Activated CD4-positive, alpha-beta T cell treated with anti-CD3 and anti-CD28 coated beads, Interleukin-2, amount 10 ng/mL, durations not matched to agents 7 days and 5 days (primary cell): ENCODE results near the gene GGA2. TPM values are rescaled to one million over a fixed set of nuclear protein-coding genes. Genes with fewer than 3 reads are reported as not detected.
A peak's percentile ranks its signal among the peaks of the same experiment; 100 is the strongest.
"Not testable (repeated sequence)": the region's sequence is repeated elsewhere in the genome, so short reads cannot be mapped to it uniquely, and the experiment has no call there.

Experiments
- CTCF ChIA-PET: fragments of 350-600 bp; sonication (Branson Sonifier 250); formaldehyde crosslinking; loops from one replicate; lab custom pipeline; 2021; ENCODE audit warnings: antibody characterized with exemption; lab: Charles Lee
- POLR2A ChIA-PET: fragments of 350-600 bp; sonication (Branson Sonifier 250); formaldehyde crosslinking; loops from one replicate; lab custom pipeline; 2021; ENCODE audit warnings: antibody characterized with exemption; lab: Charles Lee
- DNase-seq: peaks from one replicate; pipeline ENCODE4 v3.0.0-alpha.2; 2020
- H3K27ac Mint-ChIP-seq: one replicate; pipeline ENCODE4 v1.8.0; 2021; ENCODE audit warnings: mild to moderate bottlenecking, moderate library complexity, mixed read lengths
- H3K27me3 Mint-ChIP-seq: one replicate; pipeline ENCODE4 v1.8.0; 2021; ENCODE audit warnings: mixed read lengths
- H3K36me3 Mint-ChIP-seq: one replicate; pipeline ENCODE4 v1.8.0; 2021; ENCODE audit warnings: low read depth, mixed read lengths
- H3K4me1 Mint-ChIP-seq: one replicate; pipeline ENCODE4 v1.8.0; 2021; ENCODE audit warnings: mixed read lengths
- H3K4me3 Mint-ChIP-seq: one replicate; pipeline ENCODE4 v1.8.0; 2021; ENCODE audit warnings: mild to moderate bottlenecking, moderate library complexity, mixed read lengths
- H3K9me3 Mint-ChIP-seq: one replicate; pipeline ENCODE4 v1.8.0; 2021; ENCODE audit warnings: mixed read lengths
- total RNA-seq, 2 experiments: library from RNA; stranded (reverse); gene quantifications; one replicate each; pipeline ENCODE4 v1.2.3, GENCODE V29; 2021

GGA2 gene
- total RNA-seq, 2 experiments from 2014 or later, result 121 to 131 TPM

DNA sequence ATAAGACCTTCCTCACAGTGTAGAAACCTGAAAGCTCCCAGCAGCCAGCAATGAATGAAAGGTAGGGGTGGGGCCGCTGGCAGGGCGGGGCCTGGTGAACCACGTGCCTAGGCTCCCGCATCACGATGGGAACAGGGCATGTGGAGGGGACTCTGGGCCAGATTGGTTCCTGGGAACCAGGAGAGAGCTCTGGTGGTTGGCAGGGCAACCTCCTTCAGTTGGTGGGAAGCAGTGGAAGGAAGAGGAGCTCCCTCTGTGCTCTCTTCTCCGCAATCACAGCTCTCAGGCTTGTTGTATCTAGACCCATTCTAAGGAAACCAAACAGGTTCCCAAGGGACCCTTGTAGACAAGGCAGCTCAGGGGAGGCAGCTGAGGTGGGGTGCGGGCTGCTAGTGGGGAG lies 10.5 kb downstream of the GGA2 start:
- CTCF ChIA-PET, result interaction anchor here (0.5 to 1.6 kb wide), 5 partner anchors 9 to 1303 kb away, joined by 3 to 5 read pairs (median 3); no protein-coding TSS in a partner anchor
- Mint-ChIP-seq H3K36me3 (peaks cover 10% of the 10 kb centered on the region), H3K27me3 (no peaks in the 10 kb centered on the region), H3K4me1 (peaks cover 65% of the 10 kb centered on the region), H3K27ac (no peak overlapping the region), H3K9me3 (no peaks in the 10 kb centered on the region), H3K4me3 (no peak overlapping the region)
- POLR2A ChIA-PET, result no interaction called here
- no peak for DNase-seq

DNA sequence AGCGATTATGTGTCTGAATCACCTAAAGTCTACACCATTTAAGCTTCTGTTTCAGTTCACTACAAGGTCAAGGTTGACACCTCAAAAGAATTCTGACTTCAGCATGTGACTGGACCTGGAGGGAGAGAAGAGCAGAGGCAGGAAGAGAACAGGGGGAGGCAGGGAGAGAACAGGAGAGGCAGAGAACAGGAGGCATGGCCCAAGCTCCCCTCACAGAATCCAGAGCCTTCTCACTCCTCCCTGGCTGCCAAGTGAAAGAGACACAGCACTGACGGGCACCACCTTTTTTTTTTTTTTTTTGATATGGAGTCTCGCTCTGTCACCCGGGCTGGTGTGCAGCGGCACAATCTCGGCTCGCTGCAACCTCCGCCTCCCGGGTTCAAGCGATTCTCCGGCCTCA lies 11.4 kb downstream of the GGA2 start:
- ChIA-PET POLR2A (no interaction called here), CTCF (interaction anchor here (0.6 to 1.3 kb wide), 2 partner anchors 20 to 339 kb away, joined by 3 read pairs; no protein-coding TSS in a partner anchor)
- no peak for DNase-seq
- Mint-ChIP-seq H3K27me3 (no peaks in the 10 kb centered on the region), H3K9me3 (no peaks in the 10 kb centered on the region), H3K4me3 (no peak overlapping the region), H3K4me1 (peaks cover 56% of the 10 kb centered on the region), H3K36me3 (peaks cover 12% of the 10 kb centered on the region), H3K27ac (no peak overlapping the region)

DNA sequence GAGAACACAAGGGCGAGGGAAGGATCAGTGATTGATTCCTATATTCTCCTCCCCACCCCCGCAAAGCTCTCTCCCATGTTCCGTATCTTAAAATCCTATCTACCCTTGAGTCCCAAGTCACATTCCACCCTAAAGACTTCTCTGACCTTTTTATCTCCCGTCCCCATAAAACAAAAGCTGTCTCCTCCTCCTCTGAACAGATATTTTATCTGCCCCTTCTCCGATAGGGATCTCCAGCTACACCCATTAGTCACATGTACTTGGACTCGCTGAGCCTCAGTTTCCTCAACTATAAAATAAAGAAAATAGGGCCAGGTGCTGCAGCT lies 12.8 kb downstream of the GGA2 start:
- Mint-ChIP-seq H3K4me3 (no peak overlapping the region), H3K9me3 (no peaks in the 10 kb centered on the region), H3K27ac (peak overlapping the region; percentile 62), H3K36me3 (peaks cover 19% of the 10 kb centered on the region), H3K4me1 (peaks cover 46% of the 10 kb centered on the region), H3K27me3 (no peaks in the 10 kb centered on the region)
- DNase-seq, result no peak
- CTCF ChIA-PET, result interaction anchor here (0.6 to 2.7 kb wide), 5 partner anchors 9 to 57 kb away, joined by 3 to 7 read pairs (median 3); no protein-coding TSS in a partner anchor
- POLR2A ChIA-PET, result no interaction called here

DNA sequence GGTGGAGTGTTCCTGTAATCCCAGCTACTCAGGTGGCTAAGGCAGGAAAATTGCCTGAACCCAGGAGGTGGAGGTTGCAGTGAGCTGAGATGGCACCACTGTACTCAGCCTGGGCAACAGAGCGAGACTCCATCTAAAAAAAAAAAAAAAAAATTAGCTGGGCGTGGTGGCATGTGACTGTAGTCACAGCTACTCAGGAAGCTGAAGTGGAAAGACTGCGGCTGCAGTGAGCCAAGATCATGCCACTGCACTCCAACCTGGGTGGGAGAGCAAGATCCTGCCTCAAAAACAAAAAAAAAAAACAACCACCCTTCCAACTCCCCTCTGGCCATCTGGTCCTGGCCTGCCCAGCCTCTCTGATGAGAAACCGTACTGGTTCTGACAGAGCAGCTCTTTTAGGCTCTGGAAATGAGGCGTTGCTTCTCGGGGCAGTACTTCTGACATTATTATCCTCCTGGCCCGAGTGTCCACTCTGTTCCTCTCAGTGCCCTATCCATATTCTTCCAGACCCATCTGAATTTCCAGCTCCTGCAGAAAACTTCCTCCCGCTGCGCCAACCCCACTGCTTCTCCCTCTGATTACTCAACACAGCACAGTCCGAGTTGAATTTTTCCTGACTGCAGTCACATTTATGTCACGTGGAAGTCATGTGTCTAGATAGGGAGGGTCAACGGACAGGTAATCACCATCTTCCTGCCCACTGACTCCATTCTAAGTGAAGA lies 13.3 kb downstream of the GGA2 start:
- POLR2A ChIA-PET, result no interaction called here
- no peaks in the 10 kb centered on the region for H3K9me3 Mint-ChIP-seq
- DNase-seq, result no peak
- CTCF ChIA-PET, result interaction anchor here (0.6 to 2.7 kb wide), 5 partner anchors 10 to 62 kb away, joined by 3 to 7 read pairs (median 3); no protein-coding TSS in a partner anchor
- peak overlapping the region; percentile 52 for H3K27ac Mint-ChIP-seq
- H3K27me3 Mint-ChIP-seq, result no peaks in the 10 kb centered on the region
- H3K4me3 Mint-ChIP-seq, result no peak overlapping the region
- H3K36me3 Mint-ChIP-seq, result peaks cover 24% of the 10 kb centered on the region
- H3K4me1 Mint-ChIP-seq, result peaks cover 41% of the 10 kb centered on the region

DNA sequence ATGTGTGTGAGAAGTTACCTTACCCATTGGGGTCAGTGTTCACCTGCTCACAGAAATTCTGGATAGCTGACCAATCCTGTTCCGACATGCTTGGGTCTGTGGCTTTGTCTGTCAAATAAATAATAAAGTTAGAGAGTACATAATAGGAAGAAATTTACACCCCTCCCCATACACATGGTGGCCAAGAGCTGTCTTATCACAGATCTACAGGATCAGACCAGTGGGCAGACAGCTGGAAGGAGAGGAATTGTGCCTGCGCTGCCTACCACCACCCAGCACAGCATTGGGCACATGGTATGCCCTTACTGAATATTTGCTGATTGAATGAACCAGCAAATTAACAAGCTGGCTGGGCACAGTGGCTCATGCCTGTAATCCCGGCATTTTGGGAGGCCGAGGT lies 14.6 kb downstream of the GGA2 start:
- H3K27ac Mint-ChIP-seq, result peak overlapping the region; percentile 38
- ChIA-PET CTCF (interaction anchor here (0.6 to 2.7 kb wide), 4 partner anchors 9 to 37 kb away, joined by 3 to 7 read pairs (median 4); no protein-coding TSS in a partner anchor), POLR2A (interaction anchor here (0.6 kb wide), 1 partner anchor 21 kb away, joined by 3 read pairs; no protein-coding TSS in a partner anchor)
- H3K4me1 Mint-ChIP-seq, result peaks cover 31% of the 10 kb centered on the region
- DNase-seq, result no peak
- peaks cover 31% of the 10 kb centered on the region for H3K36me3 Mint-ChIP-seq
- no peaks in the 10 kb centered on the region for H3K27me3 Mint-ChIP-seq
- H3K9me3 Mint-ChIP-seq, result no peaks in the 10 kb centered on the region
- no peak overlapping the region for H3K4me3 Mint-ChIP-seq

DNA sequence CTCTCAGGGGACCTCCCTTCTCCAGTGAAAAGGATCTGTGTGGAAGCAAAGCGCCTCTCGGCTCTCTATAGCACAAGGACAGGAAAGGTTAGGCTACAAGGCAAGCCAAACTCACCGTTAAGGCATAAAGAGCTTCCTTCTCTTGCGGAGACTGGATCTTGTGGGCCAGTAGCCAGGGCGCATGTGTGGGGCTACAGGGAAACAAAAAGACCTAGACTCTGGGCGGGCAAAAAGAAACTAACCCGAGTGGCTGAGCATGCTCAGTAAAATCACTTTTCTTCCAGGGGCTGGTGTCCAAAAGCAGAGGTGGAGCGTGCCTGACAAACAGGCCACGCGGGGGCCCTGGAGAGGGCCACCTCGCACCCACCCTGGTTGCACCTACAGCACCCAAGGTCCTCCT lies 16.1 kb downstream of the GGA2 start:
- POLR2A ChIA-PET, result no interaction called here
- peaks cover 42% of the 10 kb centered on the region for H3K36me3 Mint-ChIP-seq

DNA sequence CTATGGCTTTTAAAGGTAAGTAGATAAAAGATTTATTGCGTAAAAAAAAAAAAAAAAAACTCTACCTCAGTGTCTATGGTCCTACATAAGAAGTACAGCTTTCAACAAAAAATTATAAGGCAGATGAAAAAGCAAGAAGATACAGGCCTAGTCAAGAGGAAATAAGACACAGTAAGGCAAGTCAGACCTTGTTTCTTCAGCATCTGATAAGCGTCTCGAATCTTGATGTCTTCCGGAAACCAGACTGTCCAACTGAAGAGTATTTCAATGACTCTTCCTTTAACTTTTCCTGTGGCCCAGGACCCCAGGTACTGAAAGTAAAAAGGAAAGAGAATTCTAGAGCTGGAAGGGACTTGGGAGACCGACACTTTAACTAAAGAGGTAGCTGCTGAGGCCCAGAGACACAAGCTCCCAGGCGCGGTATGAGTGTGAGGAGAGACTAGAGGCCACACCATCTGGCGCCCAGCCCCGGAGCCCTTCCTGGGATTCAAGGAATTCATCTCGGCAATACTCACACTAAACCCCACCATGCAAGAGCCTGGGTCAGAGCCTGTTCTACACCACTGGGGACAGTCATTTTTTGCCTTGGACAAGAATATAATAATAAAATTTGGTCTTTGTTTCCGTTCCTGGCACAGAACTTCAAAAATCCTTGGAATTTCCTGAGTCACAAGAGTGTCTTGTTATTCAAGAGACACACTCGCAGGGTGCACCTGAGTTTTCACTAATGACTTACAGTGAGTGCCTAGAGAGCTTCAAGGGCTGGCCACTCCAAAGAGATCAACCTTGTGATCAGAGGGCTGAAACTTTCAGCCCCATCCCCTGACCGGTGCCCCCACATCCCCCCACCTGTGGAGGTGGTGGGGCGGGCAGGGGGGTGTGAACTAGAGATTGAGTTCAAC lies 18.6 kb downstream of the GGA2 start:
- POLR2A ChIA-PET, result no interaction called here

More for the DNA sequence above, 16.1 kb downstream of the GGA2 start:
- Mint-ChIP-seq H3K9me3 (no peaks in the 10 kb centered on the region), H3K4me1 (peaks cover 20% of the 10 kb centered on the region), H3K4me3 (no peak overlapping the region), H3K27ac (no peak overlapping the region), H3K27me3 (no peaks in the 10 kb centered on the region)
- DNase-seq, result no peak
- CTCF ChIA-PET, result interaction anchor here (1.0 kb wide), 1 partner anchor 14 kb away, joined by 4 read pairs; no protein-coding TSS in a partner anchor

DNA sequence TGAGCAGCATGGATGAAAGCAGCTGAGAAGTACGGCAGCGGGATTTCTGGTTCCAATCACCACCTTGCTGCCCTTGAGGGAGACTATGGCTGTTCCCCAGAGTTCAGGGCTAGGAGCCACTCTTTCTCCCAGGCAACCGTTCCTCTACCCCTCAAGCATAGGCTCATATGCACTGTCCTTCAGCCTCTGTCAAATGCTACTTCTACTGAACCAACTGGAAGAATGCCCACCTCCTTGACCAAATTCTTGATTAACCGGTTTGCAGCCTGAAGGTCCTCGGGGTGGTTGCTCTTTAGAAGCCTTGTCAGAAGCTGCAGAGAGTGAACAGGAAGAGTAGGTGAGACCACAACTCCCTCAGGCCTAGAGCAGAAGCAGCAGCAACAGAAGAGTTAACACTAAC lies 23.8 kb downstream of the GGA2 start:
- no peaks in the 10 kb centered on the region for H3K27me3 Mint-ChIP-seq

More for the DNA sequence above, 18.6 kb downstream of the GGA2 start:
- H3K36me3 Mint-ChIP-seq, result peaks cover 44% of the 10 kb centered on the region
- CTCF ChIA-PET, result interaction anchor here (0.7 kb wide), 1 partner anchor 8 kb away, joined by 3 read pairs; no protein-coding TSS in a partner anchor
- H3K27me3 Mint-ChIP-seq, result no peaks in the 10 kb centered on the region
- no peak for DNase-seq
- H3K9me3 Mint-ChIP-seq, result no peaks in the 10 kb centered on the region
- peaks cover 5% of the 10 kb centered on the region for H3K4me1 Mint-ChIP-seq
- H3K27ac Mint-ChIP-seq, result no peak overlapping the region
- H3K4me3 Mint-ChIP-seq, result no peak overlapping the region

DNA sequence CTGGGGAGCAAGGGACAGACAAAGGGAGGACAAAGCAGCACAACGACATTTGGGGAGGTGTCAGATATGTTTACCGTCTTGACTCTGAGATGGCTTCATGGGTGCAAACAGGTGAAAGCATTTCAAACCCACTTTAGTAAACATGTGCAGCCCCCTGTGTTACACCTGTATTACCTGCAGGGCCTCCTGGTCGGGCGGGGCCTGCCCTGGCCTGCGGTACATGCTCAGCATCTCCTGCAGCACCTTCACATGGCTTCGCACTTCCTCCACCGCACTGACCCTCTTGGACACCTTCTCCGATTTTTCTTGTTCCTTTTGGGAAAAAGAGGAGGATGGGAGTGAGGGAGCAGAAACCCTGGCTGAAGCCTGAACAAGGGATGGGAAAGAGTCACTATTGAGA lies 24.5 kb downstream of the GGA2 start:
- Mint-ChIP-seq H3K36me3 (peaks cover 53% of the 10 kb centered on the region), H3K4me3 (no peak overlapping the region), H3K9me3 (no peaks in the 10 kb centered on the region), H3K27ac (no peak overlapping the region), H3K27me3 (no peaks in the 10 kb centered on the region), H3K4me1 (no peaks in the 10 kb centered on the region)
- CTCF ChIA-PET, result interaction anchor here (1.4 kb wide), 1 partner anchor 50 kb away, joined by 3 read pairs; no protein-coding TSS in a partner anchor
- POLR2A ChIA-PET, result no interaction called here
- no peak for DNase-seq

More for the DNA sequence above, 23.8 kb downstream of the GGA2 start:
- CTCF ChIA-PET, result interaction anchor here (1.4 kb wide), 1 partner anchor 51 kb away, joined by 3 read pairs; no protein-coding TSS in a partner anchor
- H3K9me3 Mint-ChIP-seq, result no peaks in the 10 kb centered on the region
- no peaks in the 10 kb centered on the region for H3K4me1 Mint-ChIP-seq
- no peak for DNase-seq
- POLR2A ChIA-PET, result no interaction called here
- H3K27ac Mint-ChIP-seq, result no peak overlapping the region
- peaks cover 52% of the 10 kb centered on the region for H3K36me3 Mint-ChIP-seq
- no peak overlapping the region for H3K4me3 Mint-ChIP-seq

DNA sequence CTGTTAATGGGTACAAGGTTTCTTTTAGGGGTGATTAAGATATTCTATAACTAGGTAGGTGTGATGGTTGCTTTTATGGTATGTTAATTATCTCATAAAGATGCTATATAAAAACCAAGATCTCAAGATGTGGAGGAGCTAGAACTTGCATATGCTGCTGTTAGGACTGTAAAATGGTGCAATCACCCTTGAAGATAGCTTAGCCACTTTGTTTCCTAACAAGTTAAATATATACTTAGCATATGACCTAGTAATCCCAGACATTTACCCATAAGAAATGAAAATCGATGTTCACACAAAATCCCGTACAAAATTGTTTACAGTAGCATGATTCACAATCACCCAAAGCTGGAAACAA lies 25.1 kb downstream of the GGA2 start:
- H3K4me1 Mint-ChIP-seq, result no peaks in the 10 kb centered on the region
- no peak for DNase-seq
- POLR2A ChIA-PET, result no interaction called here
- H3K9me3 Mint-ChIP-seq, result no peaks in the 10 kb centered on the region
- H3K27ac Mint-ChIP-seq, result no peak overlapping the region
- H3K27me3 Mint-ChIP-seq, result no peaks in the 10 kb centered on the region
- no peak overlapping the region for H3K4me3 Mint-ChIP-seq
- H3K36me3 Mint-ChIP-seq, result peaks cover 52% of the 10 kb centered on the region
- CTCF ChIA-PET, result interaction anchor here (0.8 to 1.4 kb wide), 3 partner anchors 15 to 49 kb away, joined by 3 to 4 read pairs (median 3); no protein-coding TSS in a partner anchor

DNA sequence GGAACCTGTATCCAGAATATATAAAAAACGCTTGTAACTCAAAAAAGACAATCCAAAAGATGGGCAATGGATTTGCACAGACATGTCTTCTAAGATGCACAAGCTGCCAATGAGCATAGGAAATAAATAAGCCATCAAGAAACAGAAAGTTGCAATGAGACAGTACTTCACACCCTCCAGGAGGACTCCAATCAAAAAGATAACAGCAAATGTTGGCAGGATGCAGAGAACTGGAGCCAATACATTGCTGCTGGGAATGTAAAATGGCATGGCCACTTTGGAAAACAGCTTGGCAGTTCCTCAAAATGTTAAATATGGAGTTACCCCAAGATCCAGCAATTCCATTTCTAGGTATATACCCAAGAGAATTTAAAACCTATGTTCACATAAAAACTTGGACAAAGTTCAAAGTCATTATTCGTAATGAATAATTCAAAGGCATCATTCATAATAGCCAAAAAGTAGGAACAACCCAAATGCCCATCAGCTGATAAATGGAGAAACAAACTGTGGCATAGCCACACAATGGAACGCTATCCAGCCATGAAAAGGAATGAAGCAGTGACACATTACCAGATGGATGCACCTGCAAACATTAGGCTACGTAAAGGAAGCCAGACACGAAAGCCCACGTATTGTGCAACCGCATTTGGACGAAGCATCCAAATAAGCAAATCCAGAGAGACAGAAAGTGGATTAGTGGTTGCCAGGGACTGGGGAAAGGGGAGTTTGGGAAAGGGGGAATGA lies 25.6 kb downstream of the GGA2 start:
- POLR2A ChIA-PET, result no interaction called here
- no peak for DNase-seq
- H3K9me3 Mint-ChIP-seq, result no peaks in the 10 kb centered on the region
- H3K27me3 Mint-ChIP-seq, result no peaks in the 10 kb centered on the region
- no peak overlapping the region for H3K27ac Mint-ChIP-seq
- peaks cover 51% of the 10 kb centered on the region for H3K36me3 Mint-ChIP-seq
- no peak overlapping the region for H3K4me3 Mint-ChIP-seq
- no peaks in the 10 kb centered on the region for H3K4me1 Mint-ChIP-seq
- CTCF ChIA-PET, result interaction anchor here (0.8 to 1.4 kb wide), 2 partner anchors 15 to 19 kb away, joined by 3 to 4 read pairs; no protein-coding TSS in a partner anchor

DNA sequence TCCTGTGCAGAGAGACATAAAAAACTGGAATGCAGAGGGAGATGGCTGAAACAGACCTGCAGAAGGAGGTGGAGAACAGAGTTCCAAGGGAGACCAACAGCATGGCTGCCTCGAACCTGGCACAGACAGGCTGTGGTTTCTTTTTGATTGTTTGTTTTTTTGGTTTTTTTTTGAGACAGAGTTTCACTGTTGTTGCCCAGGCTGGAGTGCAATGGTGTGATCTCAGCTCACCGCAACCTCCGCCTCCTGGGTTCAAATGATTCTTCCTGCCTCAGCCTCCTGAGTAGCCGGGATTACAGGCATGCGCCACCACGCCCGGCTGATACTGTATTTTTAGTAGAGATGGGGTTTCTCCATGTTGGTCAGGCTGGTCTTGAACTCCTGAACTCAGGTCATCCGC lies 26.8 kb downstream of the GGA2 start:
- H3K27ac Mint-ChIP-seq, H3K4me3 Mint-ChIP-seq, H3K4me1 Mint-ChIP-seq, DNase-seq, H3K27me3 Mint-ChIP-seq, POLR2A ChIA-PET, H3K9me3 Mint-ChIP-seq, CTCF ChIA-PET: not testable (repeated sequence)
- H3K36me3 Mint-ChIP-seq, result peaks cover 58% of the 10 kb centered on the region
